Gastrocnemius medialis (tissue), 4 donors: ENCODE results near the gene OXGR1.
"Not testable (repeated sequence)": the region's sequence is repeated elsewhere in the genome, so short reads cannot be mapped to it uniquely, and the experiment has no call there.

Experiments used
- CTCF ChIP-seq, 5 experiments: fragments of 450-650 bp in 3 of 5; fragments of 200-600 bp in 2 of 5; sonication (generic) in 2 of 5; IDR thresholded peaks in 4 of 5; conservative IDR thresholded peaks in 1 of 5; 1 replicate in 4 of 5; 2 replicates in 1 of 5; pipeline ENCODE4 v1.5.1; 2016 to 2019; ENCODE audit warnings: antibody characterized with exemption in 5 of 5, mild to moderate bottlenecking in 3 of 5, moderate library complexity in 3 of 5
- POLR2A ChIP-seq, 2 donors: fragments of 450-650 bp; IDR thresholded peaks; one replicate each; pipeline ENCODE4 v1.6.1; 2017; ENCODE audit warnings: antibody characterized with exemption in 2 of 2, mild to moderate bottlenecking in 2 of 2, moderate library complexity in 2 of 2

- TF ChIP-seq POLR2A (IDR thresholded peaks at IDR 0.05); CTCF (IDR thresholded peaks at IDR 0.05 in 4 of 5, conservative IDR thresholded peaks at IDR 0.05 in 1 of 5): not testable (repeated sequence)
These were observed 14.4 kb downstream of the OXGR1 start for GRCh38 chr13:96979861-96980260.
